Uterus (tissue), 2 donors: ENCODE measurements around the gene VPS36.

Experiments used
- CTCF ChIP-seq, 4 experiments: fragments of 200-600 bp in 2 of 4; fragments of 450-650 bp in 2 of 4; sonication (generic) in 2 of 4; IDR thresholded peaks; one replicate each; pipeline ENCODE4 v1.5.1; 2016 to 2019; ENCODE audit warnings: antibody characterized with exemption in 4 of 4, mild to moderate bottlenecking in 2 of 4, moderate library complexity in 1 of 4
- POLR2A ChIP-seq, 2 donors: fragments of 450-650 bp; IDR thresholded peaks; one replicate each; pipeline ENCODE4 v1.6.1; 2016; ENCODE audit warnings: antibody characterized with exemption in 2 of 2, mild to moderate bottlenecking in 1 of 2, moderate library complexity in 1 of 2

DNA sequence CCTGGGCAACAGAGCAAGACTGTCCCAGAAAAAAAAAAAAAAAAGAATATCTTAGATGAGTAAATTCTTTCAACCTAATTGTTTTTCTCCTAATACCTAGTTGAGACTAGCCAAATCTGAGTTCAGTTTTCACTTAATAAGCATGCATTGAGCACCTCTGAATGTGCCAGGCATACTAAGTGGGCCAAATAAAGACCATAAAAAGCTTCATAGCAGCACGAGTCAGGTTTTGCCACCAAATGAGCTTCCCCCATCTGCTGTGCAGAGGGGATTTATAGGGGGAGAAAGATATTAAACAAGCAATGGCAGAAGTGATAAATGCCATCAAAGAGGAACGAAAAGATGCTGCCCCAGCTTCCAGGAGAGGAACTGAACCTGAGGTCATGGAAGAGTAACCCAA is 55.8 kb downstream of the VPS36 start:
- TF ChIP-seq CTCF (IDR thresholded peaks at IDR 0.05) (no peak), POLR2A (IDR thresholded peaks at IDR 0.05) (no peak)
